Keratinocyte (primary cell): ENCODE measurements around the gene OR2A7.
"Not testable (repeated sequence)": the region's sequence is repeated elsewhere in the genome, so short reads cannot be mapped to it uniquely, and the experiment has no call there.

Experiments used
- CTCF ChIP-seq, 3 experiments: IDR thresholded peaks in 1 of 3; conservative IDR thresholded peaks in 1 of 3; optimal IDR thresholded peaks in 1 of 3; 2 replicates in 2 of 3; 3 replicates in 1 of 3; pipeline versions ENCODE3 to v1.5.1; 2011; ENCODE audit warnings: low read length in 3 of 3, mild to moderate bottlenecking in 3 of 3, moderate library complexity in 2 of 3, control low read depth in 1 of 3, inconsistent platforms in 1 of 3; ENCODE audit not compliant: insufficient read depth in 2 of 3; ENCODE audit errors: extremely low read depth in 1 of 3
- EZH2 ChIP-seq: IDR thresholded peaks from one replicate; pipeline ENCODE4 v1.6.1; 2012; ENCODE audit warnings: inconsistent platforms, mild to moderate bottlenecking, low read length, moderate library complexity

- not testable (repeated sequence) for TF ChIP-seq CTCF (optimal IDR thresholded peaks at IDR 0.05 in 1 of 3, IDR thresholded peaks at IDR 0.05 in 1 of 3, conservative IDR thresholded peaks at IDR 0.05 in 1 of 3; ENCODE audit: extremely low read depth in 1 of 3, insufficient read depth in 2 of 3, low read length in 3 of 3); EZH2
These were observed 47.4 kb downstream of the OR2A7 start for GRCh38 chr7:144217200-144217599.
